ENCODE data around the gene AGBL1. TPM values are rescaled to one million over a fixed set of nuclear protein-coding genes. Genes with fewer than 3 reads are reported as not detected.

AGBL1 gene
- total RNA-seq, 2 experiments from 2014 or later = not detected

- H3K4me3 Mint-ChIP-seq = no peak overlapping the region
- DNase-seq (no peak), ATAC-seq (no peak)
- no peak overlapping the region for H3K27ac Mint-ChIP-seq
- H3K27me3 Mint-ChIP-seq = peaks cover 5% of the 10 kb centered on the region
- no peaks in the 10 kb centered on the region for H3K36me3 Mint-ChIP-seq
- CTCF ChIA-PET = no interaction called here
- H3K9me3 Mint-ChIP-seq (ENCODE audit: low read depth) = no peaks in the 10 kb centered on the region
- H3K4me1 Mint-ChIP-seq = no peaks in the 10 kb centered on the region
Measured at GRCh38 chr15:86894269-86894668, 814.6 kb downstream of the AGBL1 start.

GRCh38 chr15:86903642-86904421, 824.2 kb downstream of the AGBL1 start:
- H3K9me3 Mint-ChIP-seq (ENCODE audit: low read depth) = no peaks in the 10 kb centered on the region
- no peak for DNase-seq
- CTCF ChIA-PET = no interaction called here
- H3K4me1 Mint-ChIP-seq = no peaks in the 10 kb centered on the region
- ATAC-seq = no peak
- H3K27ac Mint-ChIP-seq = no peak overlapping the region
- H3K36me3 Mint-ChIP-seq = no peaks in the 10 kb centered on the region
- peaks cover 3% of the 10 kb centered on the region for H3K27me3 Mint-ChIP-seq
- no peak overlapping the region for H3K4me3 Mint-ChIP-seq

GRCh38 chr15:86905625-86906256, 826.1 kb downstream of the AGBL1 start:
- ATAC-seq = no peak
- H3K27me3 Mint-ChIP-seq = peaks cover 3% of the 10 kb centered on the region
- DNase-seq = no peak
- no peak overlapping the region for H3K4me3 Mint-ChIP-seq
- no peaks in the 10 kb centered on the region for H3K36me3 Mint-ChIP-seq
- H3K4me1 Mint-ChIP-seq = no peaks in the 10 kb centered on the region
- no peaks in the 10 kb centered on the region for H3K9me3 Mint-ChIP-seq (ENCODE audit: low read depth)
- no peak overlapping the region for H3K27ac Mint-ChIP-seq
- CTCF ChIA-PET = no interaction called here

DNA sequence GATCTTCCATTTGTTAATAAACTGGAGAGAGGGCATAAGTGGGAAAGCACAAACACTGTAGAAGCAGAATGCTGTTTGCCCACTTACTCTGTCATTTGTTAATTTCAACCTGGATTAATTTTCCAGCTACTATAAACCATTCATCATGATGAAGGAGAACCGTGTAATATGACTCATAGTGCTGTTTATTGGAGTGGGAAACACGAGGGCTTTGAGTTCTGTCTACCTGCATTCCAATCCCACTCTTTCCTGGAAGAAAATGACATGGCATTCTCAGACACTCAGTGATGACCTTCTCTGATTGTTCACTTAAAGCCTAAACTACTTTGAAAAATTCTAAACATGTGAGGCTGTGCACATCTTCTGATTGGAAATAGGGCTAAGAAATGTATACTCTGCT, 826.7 kb downstream of the AGBL1 start:
- Mint-ChIP-seq H3K36me3 (no peaks in the 10 kb centered on the region), H3K27ac (no peak overlapping the region), H3K9me3 (ENCODE audit: low read depth) (no peaks in the 10 kb centered on the region), H3K4me3 (no peak overlapping the region), H3K27me3 (peaks cover 3% of the 10 kb centered on the region), H3K4me1 (no peaks in the 10 kb centered on the region)
- CTCF ChIA-PET = no interaction called here
- ATAC-seq (no peak), DNase-seq (no peak)

DNA sequence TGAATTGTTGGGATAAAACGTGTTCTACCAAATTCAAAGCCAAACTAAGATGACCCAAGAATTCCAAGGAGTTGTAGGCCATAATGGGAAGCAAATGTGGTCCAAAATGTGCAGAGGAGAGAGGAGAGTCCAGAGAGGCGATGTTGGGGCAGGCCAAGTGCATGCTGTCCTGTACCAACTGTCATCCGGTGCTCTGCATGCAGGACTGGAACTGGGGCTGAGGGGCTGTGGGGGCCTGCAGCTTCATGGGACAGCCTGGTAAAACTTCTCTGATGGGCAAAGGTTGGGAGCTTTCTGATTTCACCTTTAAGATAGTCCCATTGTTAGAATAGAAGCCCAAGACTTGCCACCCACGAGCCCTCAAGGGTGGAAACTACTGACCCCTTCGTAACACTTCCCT, 831.4 kb downstream of the AGBL1 start:
- H3K4me1 Mint-ChIP-seq = no peaks in the 10 kb centered on the region
- H3K36me3 Mint-ChIP-seq = no peaks in the 10 kb centered on the region
- H3K9me3 Mint-ChIP-seq (ENCODE audit: low read depth) = no peaks in the 10 kb centered on the region
- CTCF ChIA-PET = no interaction called here
- DNase-seq = no peak
- H3K4me3 Mint-ChIP-seq = no peak overlapping the region
- H3K27me3 Mint-ChIP-seq = peaks cover 2% of the 10 kb centered on the region
- H3K27ac Mint-ChIP-seq = no peak overlapping the region
- ATAC-seq = no peak

DNA sequence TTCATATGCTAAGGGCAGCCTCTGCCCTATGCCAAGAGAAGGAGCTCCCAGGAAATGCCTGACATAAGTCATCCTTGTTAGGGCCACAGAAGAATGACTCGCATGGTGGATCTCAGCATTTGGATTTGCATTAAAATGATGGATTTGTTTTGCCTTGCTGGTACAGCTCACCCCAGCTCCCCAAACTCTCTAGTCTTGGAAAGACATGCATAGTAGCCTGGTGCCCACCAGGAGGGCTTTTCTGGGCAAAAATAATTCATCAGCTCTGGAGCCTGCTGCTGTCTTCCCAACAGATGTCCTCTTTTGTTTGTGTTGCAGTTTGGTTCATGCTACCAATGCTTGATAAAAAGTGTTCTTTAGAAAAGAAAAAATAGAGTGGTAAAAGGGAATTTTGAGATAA, 833.0 kb downstream of the AGBL1 start:
- no peaks in the 10 kb centered on the region for H3K4me1 Mint-ChIP-seq
- no peak overlapping the region for H3K27ac Mint-ChIP-seq
- peaks cover 2% of the 10 kb centered on the region for H3K27me3 Mint-ChIP-seq
- DNase-seq = no peak
- no peak for ATAC-seq
- no peaks in the 10 kb centered on the region for H3K36me3 Mint-ChIP-seq
- no peak overlapping the region for H3K4me3 Mint-ChIP-seq
- CTCF ChIA-PET = no interaction called here
- no peaks in the 10 kb centered on the region for H3K9me3 Mint-ChIP-seq (ENCODE audit: low read depth)

- H3K27ac Mint-ChIP-seq = no peak overlapping the region
- H3K27me3 Mint-ChIP-seq = peaks cover 2% of the 10 kb centered on the region
- no peaks in the 10 kb centered on the region for H3K36me3 Mint-ChIP-seq
- CTCF ChIA-PET = no interaction called here
- no peaks in the 10 kb centered on the region for H3K4me1 Mint-ChIP-seq
- no peaks in the 10 kb centered on the region for H3K9me3 Mint-ChIP-seq (ENCODE audit: low read depth)
- ATAC-seq (no peak), DNase-seq (no peak)
- no peak overlapping the region for H3K4me3 Mint-ChIP-seq
Measured at GRCh38 chr15:86915811-86916331, 836.2 kb downstream of the AGBL1 start.

DNA sequence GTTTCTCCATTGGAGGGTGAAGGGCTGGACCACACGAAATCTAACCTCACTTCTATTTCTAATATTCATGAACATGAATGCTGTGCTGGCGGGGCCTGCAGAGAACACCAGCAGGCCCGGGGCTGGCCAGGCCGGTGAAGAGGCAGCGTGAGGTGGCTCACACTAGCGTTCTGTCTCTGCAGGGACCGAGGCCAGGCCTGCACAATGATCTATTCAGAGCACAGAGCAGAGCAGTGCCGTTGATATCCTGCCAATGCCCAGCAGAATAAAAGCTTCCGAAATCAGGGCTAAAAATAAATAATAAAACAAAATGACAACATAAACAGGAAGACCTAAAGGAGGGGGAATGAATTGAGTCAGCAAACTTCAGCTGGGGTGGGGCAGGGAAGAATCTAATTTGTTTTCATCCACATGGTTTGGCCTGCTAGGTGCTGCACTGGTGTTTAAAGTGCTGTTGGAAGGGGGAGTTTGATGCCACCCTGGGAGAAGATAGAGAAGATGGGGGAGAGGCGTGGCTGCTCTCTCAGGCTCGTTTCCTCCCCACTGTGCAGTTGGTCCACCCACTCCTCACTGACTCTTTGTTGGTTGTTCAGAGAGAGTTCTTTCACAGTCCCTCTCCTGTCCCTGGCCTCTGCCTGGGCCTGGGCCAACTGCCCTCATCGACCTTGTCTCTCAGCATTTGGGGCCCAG, 837.1 kb downstream of the AGBL1 start:
- Mint-ChIP-seq H3K36me3 (no peaks in the 10 kb centered on the region), H3K4me1 (no peaks in the 10 kb centered on the region), H3K27ac (no peak overlapping the region), H3K4me3 (no peak overlapping the region), H3K27me3 (peaks cover 2% of the 10 kb centered on the region), H3K9me3 (ENCODE audit: low read depth) (no peaks in the 10 kb centered on the region)
- no peak for DNase-seq
- CTCF ChIA-PET = no interaction called here
- ATAC-seq = no peak

DNA sequence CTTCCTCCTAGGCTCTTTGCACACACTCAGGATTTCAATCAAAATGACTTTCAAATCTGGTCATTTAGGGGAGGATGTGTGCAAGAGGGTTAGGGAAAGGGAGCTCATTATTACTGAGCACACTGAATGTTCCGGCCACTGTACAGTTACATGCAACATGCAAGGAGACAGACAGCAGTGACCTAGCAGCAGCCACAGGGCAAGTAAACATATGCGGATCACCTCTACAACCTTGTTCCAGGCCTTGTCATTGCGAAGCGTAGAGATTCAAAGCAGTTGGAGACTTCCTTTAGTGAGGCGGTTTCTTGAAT, 837.6 kb downstream of the AGBL1 start:
- Mint-ChIP-seq H3K4me3 (no peak overlapping the region), H3K27me3 (peaks cover 2% of the 10 kb centered on the region), H3K36me3 (no peaks in the 10 kb centered on the region), H3K27ac (no peak overlapping the region), H3K9me3 (ENCODE audit: low read depth) (no peaks in the 10 kb centered on the region), H3K4me1 (no peaks in the 10 kb centered on the region)
- ATAC-seq (no peak), DNase-seq (no peak)
- CTCF ChIA-PET = no interaction called here

DNA sequence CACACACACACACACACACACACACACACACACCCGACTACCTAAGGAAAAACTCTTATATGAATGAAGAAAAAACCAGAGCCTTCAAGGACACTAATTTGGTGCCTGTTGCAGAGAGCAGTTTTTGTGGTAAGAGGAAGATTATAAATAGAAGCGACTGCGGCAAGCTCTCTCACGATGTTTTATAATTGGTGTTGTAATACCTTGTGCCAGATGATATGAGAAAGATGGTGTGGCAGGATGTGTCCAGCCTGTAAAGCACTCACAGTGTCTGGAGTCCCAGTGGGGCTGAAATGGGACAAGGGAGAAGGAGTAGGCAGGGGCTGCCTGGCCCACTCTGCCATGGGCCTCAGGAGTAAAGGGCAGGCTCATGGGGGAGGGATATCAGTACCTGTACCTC, 839.9 kb downstream of the AGBL1 start:
- Mint-ChIP-seq H3K27me3 (no peaks in the 10 kb centered on the region), H3K27ac (no peak overlapping the region), H3K4me3 (no peak overlapping the region), H3K9me3 (ENCODE audit: low read depth) (no peaks in the 10 kb centered on the region), H3K36me3 (no peaks in the 10 kb centered on the region), H3K4me1 (no peaks in the 10 kb centered on the region)
- ATAC-seq (no peak), DNase-seq (no peak)
- CTCF ChIA-PET = no interaction called here

DNA sequence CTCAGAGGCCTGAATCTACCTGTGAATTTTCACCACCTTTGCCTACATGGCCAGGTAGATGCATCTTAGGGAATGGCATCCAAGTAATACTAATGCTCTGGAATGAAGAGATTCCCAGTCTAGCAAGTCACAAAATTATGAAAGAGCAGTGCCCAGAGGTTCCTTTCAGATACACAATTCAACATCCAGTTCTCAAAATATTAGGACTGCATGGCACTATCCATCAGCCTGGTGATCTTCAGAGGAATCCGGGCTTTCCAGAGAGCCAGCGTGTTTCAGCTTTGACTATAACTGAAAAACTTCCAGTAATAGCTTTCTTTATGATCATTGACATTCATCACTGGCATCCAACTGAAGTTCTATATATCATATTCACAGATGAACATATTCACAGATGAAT, 849.8 kb downstream of the AGBL1 start:
- H3K9me3 Mint-ChIP-seq (ENCODE audit: low read depth) = no peaks in the 10 kb centered on the region
- DNase-seq (no peak), ATAC-seq (no peak)
- H3K4me1 Mint-ChIP-seq = no peaks in the 10 kb centered on the region
- H3K36me3 Mint-ChIP-seq = no peaks in the 10 kb centered on the region
- H3K27ac Mint-ChIP-seq = no peak overlapping the region
- no peaks in the 10 kb centered on the region for H3K27me3 Mint-ChIP-seq
- CTCF ChIA-PET = no interaction called here
- H3K4me3 Mint-ChIP-seq = no peak overlapping the region

- DNase-seq = no peak
- no peak for ATAC-seq
- Mint-ChIP-seq H3K36me3 (no peaks in the 10 kb centered on the region), H3K9me3 (ENCODE audit: low read depth) (no peaks in the 10 kb centered on the region), H3K4me3 (no peak overlapping the region), H3K27me3 (no peaks in the 10 kb centered on the region), H3K4me1 (no peaks in the 10 kb centered on the region), H3K27ac (no peak overlapping the region)
- CTCF ChIA-PET = no interaction called here
Measured at GRCh38 chr15:86932456-86932855, 852.8 kb downstream of the AGBL1 start.

DNA sequence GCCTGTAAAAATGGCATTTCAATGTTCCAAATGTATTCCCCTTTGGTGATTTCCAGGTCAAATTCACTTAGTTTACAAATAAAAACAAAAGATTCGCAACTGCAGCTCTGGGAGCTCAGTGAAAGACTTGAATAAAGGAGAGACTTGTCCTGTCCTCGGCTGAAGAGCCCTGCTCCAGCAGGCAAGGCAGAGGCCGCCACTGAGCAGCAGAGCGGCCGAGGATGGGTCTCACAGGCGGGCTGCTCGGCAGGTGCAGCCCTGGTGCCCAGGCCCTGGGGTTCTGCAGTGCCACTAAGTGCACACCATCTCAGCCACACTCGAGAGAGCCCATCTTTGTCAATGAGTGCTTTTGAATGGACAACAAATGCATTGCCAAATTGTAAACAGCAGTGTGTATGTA, 856.2 kb downstream of the AGBL1 start:
- H3K27ac Mint-ChIP-seq = no peak overlapping the region
- no peaks in the 10 kb centered on the region for H3K36me3 Mint-ChIP-seq
- CTCF ChIA-PET = no interaction called here
- ATAC-seq (no peak), DNase-seq (no peak)
- peaks cover 2% of the 10 kb centered on the region for H3K9me3 Mint-ChIP-seq (ENCODE audit: low read depth)
- no peaks in the 10 kb centered on the region for H3K27me3 Mint-ChIP-seq
- no peak overlapping the region for H3K4me3 Mint-ChIP-seq
- no peaks in the 10 kb centered on the region for H3K4me1 Mint-ChIP-seq

- no peaks in the 10 kb centered on the region for H3K36me3 Mint-ChIP-seq
- CTCF ChIA-PET = no interaction called here
- H3K27ac Mint-ChIP-seq = no peak overlapping the region
- DNase-seq = no peak
- no peak overlapping the region for H3K4me3 Mint-ChIP-seq
- no peak for ATAC-seq
- no peaks in the 10 kb centered on the region for H3K27me3 Mint-ChIP-seq
- no peaks in the 10 kb centered on the region for H3K4me1 Mint-ChIP-seq
- peaks cover 2% of the 10 kb centered on the region for H3K9me3 Mint-ChIP-seq (ENCODE audit: low read depth)
Measured at GRCh38 chr15:86942285-86942684, 862.6 kb downstream of the AGBL1 start.

Data from activated CD8-positive, alpha-beta memory T cell treated with anti-CD3 and anti-CD28 coated beads, Interleukin-2, amount 10 ng/mL, durations not matched to agents 7 days and 5 days (primary cell).